GM12801 (cell line): ENCODE data around the gene CPSF3.

Source experiments
- CTCF ChIP-seq: IDR thresholded peaks from one replicate; pipeline ENCODE4 v1.5.1; 2011; ENCODE audit warnings: control low read depth; ENCODE audit not compliant: insufficient read length; ENCODE audit errors: extremely low read depth

Gene CPSF3

GRCh38 chr2:9474361-9475057, 51.1 kb downstream of the CPSF3 start, which contains the start of gene IAH1:
TSS of gene IAH1 (plus strand) at chr2:9474551. CDS start at chr2:9474567, 16 bp downstream.
- TF ChIP-seq CTCF, result no peak

GRCh38 chr2:9477914-9478313, 54.5 kb downstream of the CPSF3 start:
- no peak for TF ChIP-seq CTCF

- no peak for TF ChIP-seq CTCF
These were observed 55.1 kb downstream of the CPSF3 start for GRCh38 chr2:9478526-9478925.

GRCh38 chr2:9480157-9480556, 56.7 kb downstream of the CPSF3 start:
- no peak for TF ChIP-seq CTCF

GRCh38 chr2:9483107-9483506, 59.7 kb downstream of the CPSF3 start:
- TF ChIP-seq CTCF, result no peak

GRCh38 chr2:9484533-9484932, 61.1 kb downstream of the CPSF3 start:
- TF ChIP-seq CTCF, result no peak

- no peak for TF ChIP-seq CTCF
These were observed 65.4 kb downstream of the CPSF3 start for GRCh38 chr2:9488583-9489547.
